LHCN-M2 (cell line): ENCODE measurements around the gene CDKAL1. TPM values are rescaled to one million over a fixed set of nuclear protein-coding genes. Genes with fewer than 3 reads are reported as not detected.
A peak's percentile ranks its signal among the peaks of the same experiment; 100 is the strongest.

Experiments
- DNase-seq: peaks from one replicate; pipeline ENCODE4 v3.0.0-alpha.2; 2012; ENCODE audit warnings: low read depth
- total RNA-seq: library from RNA; depleted of rRNA; stranded (reverse); fragments of >200 nt; gene quantifications from 2 replicates; pipeline ENCODE4 v1.2.3, GENCODE V29; 2014

The CDKAL1 gene
- total RNA-seq, 1 experiment from 2014 or later, result 17.9 TPM

DNA sequence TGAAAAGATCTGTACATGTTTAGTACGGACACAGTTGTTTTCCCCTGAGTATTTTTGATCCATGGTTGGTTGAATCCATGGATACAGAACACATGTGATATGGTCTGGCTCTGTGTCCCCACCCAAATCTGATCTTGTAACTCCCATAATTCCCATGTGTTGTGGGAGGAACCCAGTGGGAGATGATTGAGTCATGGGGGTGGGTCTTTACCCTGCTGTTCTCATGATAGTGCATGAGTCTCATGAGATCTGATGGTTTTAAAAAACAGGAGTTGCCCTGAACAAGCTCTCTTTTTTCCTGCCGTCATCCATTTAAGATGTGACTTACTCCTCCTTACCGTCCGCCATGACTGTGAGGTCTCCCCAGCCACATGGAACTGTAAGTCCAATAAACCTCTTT, 139.2 kb downstream of the CDKAL1 start:
- DNase-seq, result no peak

DNA sequence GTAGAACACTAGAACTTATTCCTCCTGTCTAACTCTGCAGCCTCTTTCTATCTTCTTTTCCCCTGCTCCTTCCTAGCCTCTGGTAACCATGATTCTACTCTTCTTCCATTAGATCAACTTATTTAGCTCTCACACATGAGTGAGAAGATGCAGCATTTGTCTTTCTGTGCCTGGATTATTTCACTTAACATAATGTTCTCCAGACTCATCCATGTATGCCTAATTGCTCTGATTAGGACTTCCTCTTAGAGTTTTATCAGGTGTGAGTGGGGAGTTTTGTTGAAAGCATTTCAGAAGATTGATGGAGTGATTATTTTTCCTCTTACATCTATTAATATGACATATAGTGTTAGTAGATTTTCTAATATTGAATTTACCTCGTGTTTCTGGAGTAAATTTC, 140.4 kb downstream of the CDKAL1 start:
- DNase-seq, result no peak

DNA sequence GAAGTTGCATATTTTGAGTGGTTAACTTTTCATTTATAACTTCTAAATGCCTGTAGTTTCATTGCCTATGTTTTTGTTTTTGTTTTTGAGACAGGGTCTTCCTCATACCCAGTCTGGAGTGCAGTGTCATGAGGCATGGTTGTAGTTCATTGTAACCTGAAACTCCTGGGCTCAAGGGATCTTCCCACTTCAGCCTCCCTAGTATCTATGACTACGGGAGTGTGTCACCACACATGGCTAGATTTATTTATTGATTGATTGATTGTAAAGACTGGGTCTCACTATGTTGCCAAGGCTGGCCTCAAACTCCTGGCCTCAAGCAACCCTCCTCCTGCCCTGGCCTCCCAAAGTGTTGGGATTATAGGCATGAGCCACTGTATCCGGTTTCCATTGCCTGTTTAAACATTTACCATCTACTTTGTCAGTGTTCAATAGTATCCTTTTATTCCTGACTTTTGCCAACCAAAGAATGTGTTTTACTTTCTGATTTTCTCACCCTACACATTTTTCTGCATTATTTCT, 144.6 kb downstream of the CDKAL1 start:
- no peak for DNase-seq

DNA sequence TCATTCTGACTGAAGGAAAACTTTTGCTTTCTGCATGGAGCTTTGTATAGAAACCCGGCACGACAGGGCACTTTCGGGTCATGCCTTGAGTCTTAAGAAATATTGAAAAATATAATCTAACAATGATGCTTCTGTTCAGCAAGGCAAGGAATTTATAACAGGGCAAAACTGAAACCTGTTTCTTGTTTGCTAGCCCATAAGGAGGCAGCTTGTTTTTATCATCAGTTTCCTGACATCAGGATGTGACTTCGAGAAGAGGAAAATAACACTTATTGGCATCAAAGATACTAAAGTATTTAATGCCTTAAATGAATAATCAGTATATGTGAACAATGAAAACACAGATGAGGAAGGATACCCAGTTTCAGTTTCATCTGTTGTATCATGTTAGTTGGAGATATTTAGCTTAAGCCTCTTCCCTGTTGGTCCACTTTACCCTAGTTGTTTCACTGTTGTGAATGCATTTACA, 146.5 kb downstream of the CDKAL1 start:
- DNase-seq, result no peak

DNA sequence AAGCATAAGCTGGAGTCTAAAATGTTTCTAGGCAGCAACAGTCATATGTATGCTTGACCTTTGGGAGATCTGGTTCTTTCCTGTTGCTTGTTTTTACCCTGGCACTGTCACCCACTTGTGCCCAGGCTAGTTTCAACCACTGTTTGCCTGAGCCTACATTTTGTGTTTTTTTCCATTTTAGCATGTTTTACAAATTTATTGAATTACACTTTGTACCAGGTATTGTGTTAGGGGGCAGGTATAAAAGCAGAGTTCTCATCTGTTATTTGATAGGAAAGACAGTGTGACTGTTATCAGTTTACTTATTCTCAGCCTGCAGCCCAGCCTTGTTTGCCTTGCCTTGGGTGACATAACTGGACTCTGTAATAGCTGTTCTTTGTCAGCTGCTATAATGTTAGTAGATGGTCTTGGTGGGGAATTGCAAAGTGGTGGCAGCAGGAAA, 147.0 kb downstream of the CDKAL1 start:
- no peak for DNase-seq

DNA sequence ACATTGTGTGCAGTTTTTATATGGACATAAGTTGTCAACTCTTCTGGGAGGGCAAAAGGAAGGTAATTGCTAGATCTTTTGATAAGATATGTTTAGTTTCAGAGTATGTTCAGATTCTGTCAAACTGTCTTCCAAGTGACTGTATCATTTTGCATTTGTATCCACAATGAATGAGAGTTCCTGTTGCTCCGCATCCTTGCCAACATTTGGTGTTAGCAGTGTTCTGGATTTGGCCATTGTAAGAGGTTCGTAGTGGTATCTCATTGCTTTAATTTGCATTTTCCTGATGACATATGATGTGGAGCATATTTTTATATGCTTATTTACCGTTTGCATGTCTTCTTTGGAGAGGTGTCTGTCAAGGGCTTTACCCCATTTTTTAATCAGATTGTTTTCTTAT, 150.2 kb downstream of the CDKAL1 start:
- no peak for DNase-seq

DNA sequence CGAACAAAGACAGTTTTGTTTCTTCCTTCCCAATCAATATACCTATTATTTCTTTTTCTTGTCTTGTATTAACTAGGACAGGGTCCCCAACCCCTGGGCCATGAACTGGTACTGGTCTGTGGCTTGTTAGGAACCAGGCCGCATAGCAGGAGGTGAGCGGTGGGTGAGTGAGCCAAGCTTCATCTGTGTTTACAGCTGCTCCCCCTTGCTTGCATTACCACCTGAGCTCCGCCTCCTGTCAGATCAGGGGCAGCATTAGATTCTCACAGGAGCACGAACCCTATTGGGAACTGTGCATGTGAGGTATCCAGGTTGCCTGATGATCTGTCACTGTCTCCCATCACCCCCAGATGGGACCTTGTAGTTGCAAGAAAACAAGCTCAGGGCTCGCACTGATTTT, 151.9 kb downstream of the CDKAL1 start:
- DNase-seq, result no peak

DNA sequence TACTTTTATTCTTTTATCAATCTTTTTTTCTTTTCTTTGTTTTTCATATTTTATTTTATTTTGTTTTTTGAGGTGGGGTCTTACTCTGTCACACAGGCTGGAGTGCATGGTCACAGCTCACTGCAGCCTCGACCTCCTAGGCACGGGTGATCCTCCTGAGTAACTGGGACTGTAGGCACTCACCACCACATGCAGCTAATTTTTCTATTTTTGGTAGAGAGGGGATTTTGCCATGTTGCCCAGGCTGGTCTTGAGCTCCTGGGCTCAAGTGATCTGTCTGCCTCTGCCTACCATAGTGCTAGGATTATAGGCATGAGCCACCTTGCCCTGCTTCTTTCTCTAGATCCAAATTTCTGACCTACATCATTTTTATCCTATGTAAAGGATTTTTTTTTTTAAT, 153.2 kb downstream of the CDKAL1 start:
- DNase-seq, result no peak

DNA sequence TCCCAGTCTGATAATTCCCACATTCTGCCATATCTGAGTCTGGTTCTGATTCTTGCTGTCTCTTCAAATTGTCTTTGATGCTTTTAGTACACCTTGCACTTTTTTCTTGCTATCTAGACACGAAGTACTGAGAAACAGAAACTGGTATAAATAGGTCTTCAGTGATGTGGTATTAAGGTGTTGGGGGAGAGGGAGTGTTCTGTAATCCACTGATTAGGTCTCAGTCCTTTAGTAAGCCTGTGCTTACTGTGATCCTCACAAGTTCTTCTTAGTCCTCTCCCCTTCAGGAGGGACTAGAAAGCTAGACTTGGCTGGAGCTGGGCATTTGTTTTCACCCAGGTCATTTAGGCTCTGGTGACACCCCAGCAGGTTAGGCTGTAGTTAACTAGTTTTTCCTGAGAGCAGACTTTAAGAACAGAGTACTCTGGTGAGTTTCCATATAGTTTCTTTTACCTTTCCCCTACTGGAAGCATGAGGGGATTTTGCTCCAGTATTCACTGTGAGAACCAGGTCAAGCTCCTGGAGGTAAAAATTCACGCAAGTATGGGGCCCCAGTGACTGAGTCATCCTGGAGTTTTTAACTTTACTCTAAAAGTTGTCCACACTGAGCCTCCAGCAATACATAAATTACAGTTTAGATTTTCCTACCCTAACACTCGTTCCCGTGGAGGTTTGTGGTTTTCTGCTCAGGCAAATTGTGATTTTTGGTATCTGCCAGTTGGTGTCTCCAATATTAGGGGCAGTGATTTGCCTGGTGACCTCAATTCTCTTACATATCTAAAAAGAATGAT, 154.6 kb downstream of the CDKAL1 start:
- DNase-seq, result peak; percentile 50

DNA sequence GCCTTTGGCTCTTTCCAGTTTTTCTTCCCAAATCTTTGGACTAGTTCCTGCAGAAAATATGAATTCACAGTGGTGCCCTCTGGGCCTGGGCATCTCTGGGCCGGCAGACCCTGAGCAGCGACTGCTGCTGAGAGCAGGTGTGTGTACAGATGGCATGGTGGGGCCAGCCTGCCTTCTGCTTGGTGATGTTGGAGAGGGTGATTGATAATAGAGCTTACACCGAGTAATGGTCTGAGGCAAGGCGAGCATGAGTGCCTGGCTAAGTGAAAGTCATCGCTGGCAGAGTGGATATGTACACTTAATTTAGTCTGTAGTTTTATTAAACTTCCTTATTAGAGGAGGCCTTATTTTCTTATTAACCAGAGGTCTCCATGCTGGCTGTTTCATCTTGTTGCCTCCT, 156.9 kb downstream of the CDKAL1 start:
- no peak for DNase-seq

DNA sequence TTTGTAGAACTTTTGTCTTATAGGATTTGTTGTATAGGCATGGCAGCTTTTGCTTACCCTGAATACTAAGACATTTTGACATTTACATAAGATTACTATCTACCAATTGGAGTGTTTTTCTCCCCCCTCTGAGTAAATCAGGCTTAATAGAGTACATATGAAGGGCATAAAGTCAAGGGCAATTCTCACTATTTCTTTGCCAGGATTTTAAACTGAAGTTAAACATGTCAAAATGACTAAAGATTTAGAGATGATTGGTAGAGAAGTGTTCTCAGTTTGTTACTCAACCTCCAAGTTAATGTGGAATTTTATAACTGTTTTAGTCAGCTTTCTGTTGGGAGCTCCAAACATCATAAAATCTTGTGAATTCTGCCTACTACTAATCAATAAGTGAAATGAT, 157.8 kb downstream of the CDKAL1 start:
- DNase-seq, result no peak

DNA sequence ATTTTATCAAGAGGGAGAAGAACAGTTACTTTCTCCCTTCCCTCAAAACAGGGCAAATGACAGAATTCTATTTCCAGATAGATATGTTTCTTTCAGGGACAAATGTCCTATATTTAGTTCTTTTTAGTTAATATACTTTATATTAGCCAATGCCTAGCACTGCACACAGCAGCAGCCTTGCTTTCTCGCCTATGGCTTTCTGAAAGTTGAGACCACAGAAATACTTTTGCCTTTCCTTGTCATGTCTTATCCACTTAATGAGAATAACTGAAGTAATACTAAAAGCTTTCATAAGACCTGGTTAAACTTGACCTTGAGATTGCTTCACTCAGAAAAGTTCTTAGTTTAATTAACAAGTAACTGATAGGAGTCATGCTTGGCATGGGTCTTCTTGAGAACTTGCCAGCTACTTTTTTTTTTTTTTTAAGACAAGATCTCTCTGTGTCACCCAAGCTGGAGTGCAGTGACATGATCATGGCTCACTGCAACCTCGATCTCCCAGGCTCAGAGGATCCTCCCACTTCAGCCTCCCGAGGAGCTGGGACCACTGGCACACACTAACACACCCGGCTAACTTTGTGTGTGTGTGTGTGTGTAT, 159.3 kb downstream of the CDKAL1 start:
- DNase-seq, result peak; percentile 13

DNA sequence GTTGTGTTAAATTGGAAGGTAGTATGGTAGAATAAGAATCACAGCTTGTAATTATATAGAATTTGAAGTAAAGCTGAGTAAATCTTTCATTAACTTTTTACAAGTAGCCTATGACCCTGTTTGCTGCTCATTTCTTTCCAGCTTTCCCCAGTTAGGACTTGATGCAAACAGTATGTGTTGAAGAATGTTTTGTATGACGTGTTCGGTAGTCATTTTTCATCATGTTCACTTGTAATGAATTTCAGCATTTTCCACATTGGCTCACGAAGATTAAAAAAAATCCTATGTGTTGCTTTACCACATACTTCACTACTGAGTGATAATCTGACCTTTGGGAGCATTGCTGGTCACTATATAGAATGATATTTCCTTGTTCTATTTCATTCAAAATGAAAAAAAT, 162.4 kb downstream of the CDKAL1 start:
- no peak for DNase-seq

DNA sequence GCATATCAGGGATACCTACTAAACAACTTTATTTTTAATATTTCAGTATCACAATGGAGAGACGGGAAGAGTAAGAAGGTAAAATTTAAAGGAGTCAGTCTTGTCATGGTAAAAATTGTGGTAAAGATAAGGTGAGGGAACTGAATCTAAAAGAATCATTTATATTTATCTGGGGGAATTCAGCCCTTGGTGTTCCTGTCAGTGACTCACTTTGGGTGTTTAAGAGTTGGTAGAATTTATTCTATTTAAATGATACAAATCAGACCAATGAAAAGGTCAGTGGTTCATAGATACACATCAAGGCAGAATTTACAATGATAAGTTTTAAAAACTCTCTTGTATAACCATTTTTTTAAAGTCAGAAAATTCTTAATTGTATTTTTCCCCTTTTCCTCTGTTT, 164.4 kb downstream of the CDKAL1 start:
- DNase-seq, result no peak

DNA sequence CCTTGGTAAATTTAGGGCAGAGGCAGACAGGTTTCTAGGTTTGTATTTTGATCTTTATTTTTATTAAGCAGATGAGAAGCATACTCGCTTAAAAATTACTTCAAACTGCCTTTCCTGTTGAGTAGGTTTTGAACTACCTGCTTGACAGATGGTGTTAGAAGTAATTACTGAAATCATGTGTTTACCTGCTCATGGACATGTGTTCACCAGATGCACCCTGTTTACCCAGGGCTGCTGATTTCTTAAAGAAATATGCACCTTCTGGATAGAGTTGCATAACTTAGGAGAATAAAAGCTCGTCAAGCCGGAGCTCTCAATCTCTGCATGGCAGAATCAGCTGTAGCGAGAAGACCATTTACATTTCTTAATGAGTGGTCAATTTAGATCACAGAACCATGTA, 165.1 kb downstream of the CDKAL1 start:
- no peak for DNase-seq

DNA sequence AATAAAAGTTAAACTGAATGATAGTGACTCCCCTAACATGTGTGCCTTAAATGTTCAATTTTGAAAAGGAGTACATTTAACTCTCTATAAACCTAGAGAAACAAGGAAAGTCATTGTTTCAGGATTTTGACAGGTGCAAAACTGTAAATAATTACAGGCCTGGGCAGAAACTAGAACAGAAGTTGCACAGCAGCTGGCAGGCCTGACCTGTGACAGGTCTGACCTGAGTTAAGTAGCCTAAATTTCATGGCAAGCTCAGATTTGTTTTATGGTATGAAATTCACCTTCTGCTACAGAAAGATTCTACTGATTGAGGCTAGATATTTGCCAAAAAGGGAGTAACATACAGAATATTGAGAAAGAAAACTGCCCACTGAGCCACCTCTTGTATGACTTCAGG, 166.1 kb downstream of the CDKAL1 start:
- DNase-seq, result peak; percentile 21

DNA sequence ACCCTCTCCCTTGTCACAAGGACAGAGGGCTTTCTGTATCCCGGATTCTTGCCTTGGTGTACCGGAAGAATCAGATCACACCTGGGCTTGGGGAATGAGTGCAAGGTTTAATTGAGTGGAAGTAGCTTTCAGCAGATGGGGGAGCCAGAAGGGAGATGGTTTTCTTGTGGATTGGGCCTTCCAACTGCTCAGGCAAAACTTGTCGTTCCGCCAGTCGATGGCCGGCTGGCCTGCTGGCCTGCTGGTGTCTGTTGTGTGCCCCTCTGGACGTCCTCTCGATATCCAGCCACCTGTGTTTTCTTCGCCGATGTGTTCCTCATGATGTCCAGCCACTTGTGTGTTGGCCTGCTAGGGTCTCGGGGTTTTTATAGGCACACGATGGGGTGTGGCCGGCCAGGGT, 168.1 kb downstream of the CDKAL1 start:
- DNase-seq, result no peak

DNA sequence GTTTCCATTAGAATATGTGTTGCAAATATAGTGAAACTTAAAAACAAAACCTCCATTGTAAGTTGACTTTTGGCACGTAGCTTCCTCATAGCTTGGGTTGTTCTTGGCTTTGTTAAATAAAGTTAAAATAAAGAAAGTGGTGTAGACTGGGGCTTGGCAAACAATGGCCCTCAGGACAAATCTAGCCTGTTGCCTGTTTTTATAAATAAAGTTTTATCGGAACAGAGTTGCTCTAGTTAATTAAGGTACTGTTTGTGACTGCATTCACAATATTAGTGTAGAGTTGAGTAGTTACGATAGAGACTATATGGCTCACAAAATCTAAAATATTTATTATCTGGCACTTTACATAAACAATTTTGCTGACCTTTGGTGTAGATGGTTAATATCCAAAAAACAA, 168.8 kb downstream of the CDKAL1 start:
- no peak for DNase-seq

DNA sequence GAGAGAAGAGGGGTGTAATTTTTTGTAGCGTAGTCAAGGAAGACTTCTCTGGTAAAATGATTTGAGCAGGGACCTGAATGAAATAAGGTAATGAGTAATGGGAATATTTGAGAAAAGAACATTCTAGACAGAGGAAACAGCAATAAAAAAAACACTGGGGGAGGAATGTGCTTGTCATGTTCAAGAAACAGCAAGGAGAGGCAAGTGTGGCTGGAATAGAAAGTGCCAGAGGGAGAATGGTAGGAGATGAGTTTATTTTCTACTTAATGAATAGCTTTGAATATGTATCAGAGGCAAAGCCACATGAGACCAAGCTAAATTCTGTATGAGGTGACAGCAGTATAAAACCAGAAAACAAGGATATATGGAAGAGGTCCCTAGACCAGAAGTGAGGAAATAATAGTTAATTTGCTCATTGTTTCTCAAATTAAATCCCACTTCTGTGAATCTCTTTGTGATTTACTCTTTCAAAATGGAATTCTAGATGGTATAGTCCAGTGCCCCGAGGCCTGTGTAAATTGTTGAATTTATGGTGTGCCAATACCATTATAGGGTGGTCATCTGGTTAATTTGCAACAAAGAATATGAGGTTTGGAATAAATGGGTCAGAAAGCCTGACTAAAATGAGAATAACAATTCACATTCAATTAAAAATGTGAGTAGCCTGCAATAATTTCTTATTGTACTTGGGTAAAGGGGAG, 170.2 kb downstream of the CDKAL1 start:
- DNase-seq, result no peak

DNA sequence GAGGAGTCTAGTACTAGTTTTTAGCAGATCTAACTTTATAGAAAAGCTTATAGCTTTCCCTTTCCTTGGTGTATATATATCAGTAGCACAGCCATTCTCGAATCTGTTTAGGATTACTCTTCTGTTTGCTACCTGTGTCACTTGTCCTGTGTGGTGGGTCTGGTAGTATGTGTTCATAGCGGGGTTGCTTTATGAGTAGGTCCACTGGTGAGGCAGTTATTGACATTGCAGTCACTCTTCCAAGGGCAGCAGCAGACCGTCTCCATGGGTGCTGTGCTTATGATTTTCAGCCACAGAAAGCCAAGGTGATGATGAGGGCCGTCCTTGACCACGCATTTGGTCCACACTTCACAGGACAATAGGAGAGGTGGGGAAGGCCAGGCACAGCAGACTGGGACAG, 171.5 kb downstream of the CDKAL1 start:
- no peak for DNase-seq

DNA sequence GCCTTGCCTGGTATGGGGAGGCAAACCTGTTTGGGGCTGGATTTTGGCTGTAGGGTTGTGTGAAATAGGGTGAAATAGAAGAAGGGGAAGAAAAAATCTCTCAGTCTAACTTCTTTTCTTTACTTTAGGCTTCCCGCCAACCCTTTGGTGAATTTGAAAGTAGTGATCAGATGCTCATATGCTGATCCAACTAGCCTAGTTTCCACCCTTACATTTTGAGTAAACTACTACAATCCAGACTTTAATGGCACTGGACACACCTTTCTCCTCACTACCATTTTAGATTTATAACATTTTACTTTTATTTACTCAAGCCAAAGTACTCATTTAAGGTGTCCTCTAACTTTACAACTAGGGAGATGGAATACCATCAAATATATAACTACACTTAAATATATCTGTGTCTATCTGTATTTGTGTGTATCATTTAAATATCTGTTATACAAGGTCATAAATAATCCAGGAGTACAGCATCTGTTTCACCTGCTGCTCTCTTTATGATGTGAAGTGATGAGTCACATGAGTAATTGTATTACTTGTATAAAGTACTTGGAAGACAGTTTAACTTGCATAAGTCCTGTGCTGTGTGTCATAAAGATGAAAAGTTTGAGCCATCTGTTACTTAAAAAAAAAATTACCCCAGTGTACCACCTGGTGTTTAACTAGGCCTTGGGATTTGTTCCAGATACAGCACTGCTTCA, 172.1 kb downstream of the CDKAL1 start:
- DNase-seq, result peak; percentile 61

DNA sequence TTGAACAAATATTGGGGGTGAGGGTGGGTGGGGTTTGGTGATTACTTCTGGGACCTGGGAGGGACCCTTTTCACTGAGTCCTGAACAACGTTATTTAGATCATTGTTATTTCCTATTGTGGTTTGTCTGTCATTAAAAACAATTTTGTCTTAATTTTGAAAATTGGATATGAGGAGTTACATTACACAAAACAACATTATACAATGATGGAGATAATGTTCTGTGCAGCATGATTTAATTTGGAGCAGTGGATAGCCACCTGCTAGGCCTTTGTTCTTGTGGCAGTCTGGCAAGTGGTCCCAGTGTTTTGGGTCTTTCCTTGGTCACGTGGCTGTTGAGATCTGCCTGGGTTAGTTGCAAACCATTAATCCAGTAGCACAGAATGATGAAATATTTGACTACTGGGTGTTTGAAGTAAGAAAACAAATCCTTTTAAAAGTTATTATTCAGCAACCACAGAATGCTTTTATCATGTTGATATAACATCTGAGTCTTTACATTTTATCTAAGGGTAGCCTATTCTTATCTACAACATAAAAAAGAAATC, 172.8 kb downstream of the CDKAL1 start:
- DNase-seq, result peak; percentile 16
